Endodermal cell (in vitro differentiated cells): ENCODE results near the gene PCSK7. TPM values are rescaled to one million over a fixed set of nuclear protein-coding genes. Genes with fewer than 3 reads are reported as not detected.

Experiments
- DNase-seq: peaks from one replicate; pipeline ENCODE4 v3.0.0-alpha.2; 2017
- H3K27ac ChIP-seq: 2 replicates; pipeline ENCODE4 v1.5.1; 2013; ENCODE audit warnings: mild to moderate bottlenecking, low read depth, low read length, moderate library complexity
- H3K27me3 ChIP-seq: 2 replicates; pipeline ENCODE4 v1.6.1; 2013; ENCODE audit warnings: mild to moderate bottlenecking, low read length, moderate library complexity; ENCODE audit not compliant: insufficient read depth, control insufficient read depth, poor library complexity, severe bottlenecking
- H3K36me3 ChIP-seq: 2 replicates; pipeline ENCODE4 v1.7.0; 2013; ENCODE audit warnings: mild to moderate bottlenecking, low read length, moderate library complexity; ENCODE audit not compliant: control insufficient read depth, insufficient read depth
- H3K4me1 ChIP-seq: one replicate; pipeline ENCODE4 v1.7.0; 2013; ENCODE audit warnings: low read length; ENCODE audit not compliant: control insufficient read depth, insufficient read depth
- H3K4me3 ChIP-seq: 2 replicates; pipeline ENCODE4 v1.5.1; 2013; ENCODE audit warnings: mild to moderate bottlenecking, low read length, moderate library complexity
- H3K9ac ChIP-seq: 2 replicates; pipeline ENCODE4 v1.6.1; 2013; ENCODE audit warnings: mild to moderate bottlenecking, low read length, moderate library complexity; ENCODE audit not compliant: poor library complexity, severe bottlenecking; ENCODE audit errors: extremely low read depth
- H3K9me3 ChIP-seq: 2 replicates; pipeline ENCODE4 v1.6.1; 2013; ENCODE audit warnings: mild to moderate bottlenecking, low read length, moderate library complexity; ENCODE audit not compliant: control insufficient read depth
- H3K27ac Mint-ChIP-seq: 2 replicates; pipeline ENCODE4 v1.8.0; 2020; ENCODE audit warnings: mixed read lengths
- H3K27me3 Mint-ChIP-seq: 2 replicates; pipeline ENCODE4 v1.8.0; 2021; ENCODE audit warnings: mild to moderate bottlenecking, mixed read lengths; ENCODE audit not compliant: insufficient read depth
- H3K36me3 Mint-ChIP-seq: 2 replicates; pipeline ENCODE4 v1.8.0; 2020; ENCODE audit warnings: low read depth, mixed read lengths
- H3K4me1 Mint-ChIP-seq: 2 replicates; pipeline ENCODE4 v1.8.0; 2020; ENCODE audit warnings: mixed read lengths
- H3K4me3 Mint-ChIP-seq: 2 replicates; pipeline ENCODE4 v1.8.0; 2020; ENCODE audit warnings: mild to moderate bottlenecking, moderate library complexity, mixed read lengths
- H3K9me3 Mint-ChIP-seq: 2 replicates; pipeline ENCODE4 v1.8.0; 2020; ENCODE audit warnings: mild to moderate bottlenecking, mixed read lengths
- CTCF ChIP-seq: fragments of 200-600 bp; sonication (generic); conservative IDR thresholded peaks from 2 replicates; pipeline ENCODE4 v1.5.0; 2021; ENCODE audit warnings: antibody characterized with exemption, mild to moderate bottlenecking
- WGBS, 2 experiments: methylation state at CpG; one replicate each; pipeline versions ENCODE4 v1.1.5 to v1.1.7; 2013; ENCODE audit warnings: missing lambda C conversion rate in 2 of 2, mixed read lengths in 1 of 2; ENCODE audit not compliant: insufficient coverage in 1 of 2, insufficient read length in 1 of 2; 5-methylcytosine and 5-hydroxymethylcytosine counted together
- total RNA-seq, 2 donors: library from RNA; stranded (reverse); fragmentation: NEBNext Ultra II Directional in 1 of 2; extraction: Animal tissue kit (Norgen Biotek cat#: 25700) in 1 of 2; gene quantifications; 2 replicates in 1 of 2; 3 replicates in 1 of 2; pipeline ENCODE4 v1.2.1, GENCODE V29; 2021

The PCSK7 gene
- total RNA-seq, 2 donors from 2014 or later: 56.5 to 58.6 TPM

- Mint-ChIP-seq H3K27ac (no peak overlapping the region), H3K4me1 (no peaks in the 10 kb centered on the region), H3K4me3 (no peak overlapping the region), H3K9me3 (no peaks in the 10 kb centered on the region), H3K36me3 (peaks cover 30% of the 10 kb centered on the region), H3K27me3 (no peaks in the 10 kb centered on the region)
- 95 to 98% methylated on average over 14 to 26 of the region's 26 CpGs for WGBS, 2 experiments
- no peak for TF ChIP-seq CTCF
- peaks cover 10% of the 10 kb centered on the region for H3K36me3 ChIP-seq
- H3K27ac ChIP-seq: no peak overlapping the region
- H3K9me3 ChIP-seq: no peaks in the 10 kb centered on the region
- no peaks in the 10 kb centered on the region for H3K27me3 ChIP-seq
- H3K4me3 ChIP-seq: no peak overlapping the region
- no peak overlapping the region for H3K9ac ChIP-seq
- H3K4me1 ChIP-seq: no peaks in the 10 kb centered on the region
- DNase-seq: peak; percentile 29
Observed at GRCh38 chr11:117191680-117192400, 40.0 kb downstream of the PCSK7 start.

GRCh38 chr11:117189941-117190544, 41.8 kb downstream of the PCSK7 start:
- Mint-ChIP-seq H3K9me3 (no peaks in the 10 kb centered on the region), H3K4me1 (no peaks in the 10 kb centered on the region), H3K4me3 (no peak overlapping the region), H3K27ac (no peak overlapping the region), H3K27me3 (no peaks in the 10 kb centered on the region), H3K36me3 (peaks cover 27% of the 10 kb centered on the region)
- Histone ChIP-seq H3K27me3 (no peaks in the 10 kb centered on the region), H3K36me3 (peaks cover 10% of the 10 kb centered on the region), H3K9ac (no peak overlapping the region), H3K27ac (no peak overlapping the region), H3K4me1 (no peaks in the 10 kb centered on the region), H3K9me3 (no peaks in the 10 kb centered on the region), H3K4me3 (no peak overlapping the region)
- 92 to 95% methylated on average over 7 to 8 of the region's 8 CpGs for WGBS, 2 experiments
- no peak for TF ChIP-seq CTCF
- DNase-seq: peak; percentile 43

GRCh38 chr11:117189191-117189940, 42.5 kb downstream of the PCSK7 start:
- H3K9ac ChIP-seq: no peak overlapping the region
- Mint-ChIP-seq H3K9me3 (no peaks in the 10 kb centered on the region), H3K4me1 (no peaks in the 10 kb centered on the region), H3K27me3 (no peaks in the 10 kb centered on the region), H3K36me3 (peaks cover 26% of the 10 kb centered on the region), H3K27ac (no peak overlapping the region), H3K4me3 (no peak overlapping the region)
- no peak overlapping the region for H3K4me3 ChIP-seq
- no peaks in the 10 kb centered on the region for H3K27me3 ChIP-seq
- no peak overlapping the region for H3K27ac ChIP-seq
- peaks cover 12% of the 10 kb centered on the region for H3K36me3 ChIP-seq
- 94 to 97% methylated on average over 21 to 22 of the region's 22 CpGs for WGBS, 2 experiments
- no peaks in the 10 kb centered on the region for H3K9me3 ChIP-seq
- no peak for TF ChIP-seq CTCF
- no peaks in the 10 kb centered on the region for H3K4me1 ChIP-seq
- peak; percentile 32 for DNase-seq
